ENCODE measurements around the gene SYP.

The SYP gene

GRCh38 chrX:49199906-49200771 lies at the start of gene SYP:
Gene SYP, minus strand, starts transcription at chrX:49200193. Its CDS starts 7 bp downstream, at chrX:49200186.
- in situ Hi-C loops (cut with HindIII; ENCODE audit: low sequenced_read_pairs) = no loop called here

GRCh38 chrX:49249616-49250015 lies 49.6 kb upstream of the SYP start:
- in situ Hi-C loops (cut with HindIII; ENCODE audit: low sequenced_read_pairs) = no loop called here

- in situ Hi-C loops (cut with HindIII; ENCODE audit: low sequenced_read_pairs) = no loop called here
Observed at GRCh38 chrX:49249071-49249470, 49.1 kb upstream of the SYP start.

- in situ Hi-C loops (cut with HindIII; ENCODE audit: low sequenced_read_pairs) = no loop called here
Observed at GRCh38 chrX:49247916-49248811, 48.2 kb upstream of the SYP start.

GRCh38 chrX:49247346-49247745 lies 47.4 kb upstream of the SYP start:
- in situ Hi-C loops (cut with HindIII; ENCODE audit: low sequenced_read_pairs) = no loop called here

- in situ Hi-C loops (cut with HindIII; ENCODE audit: low sequenced_read_pairs) = no loop called here
Observed at GRCh38 chrX:49246541-49246940, 46.5 kb upstream of the SYP start.

GRCh38 chrX:49244207-49244606 lies 44.2 kb upstream of the SYP start:
- in situ Hi-C loops (cut with HindIII; ENCODE audit: low sequenced_read_pairs) = no loop called here

GRCh38 chrX:49243166-49243565 lies 43.2 kb upstream of the SYP start:
- in situ Hi-C loops (cut with HindIII; ENCODE audit: low sequenced_read_pairs) = no loop called here

GRCh38 chrX:49242545-49243066 lies 42.6 kb upstream of the SYP start:
- in situ Hi-C loops (cut with HindIII; ENCODE audit: low sequenced_read_pairs) = no loop called here

GRCh38 chrX:49238735-49239134 lies 38.7 kb upstream of the SYP start:
- in situ Hi-C loops (cut with HindIII; ENCODE audit: low sequenced_read_pairs) = no loop called here

- in situ Hi-C loops (cut with HindIII; ENCODE audit: low sequenced_read_pairs) = no loop called here
Observed at GRCh38 chrX:49237060-49237459, 37.1 kb upstream of the SYP start.

GRCh38 chrX:49233887-49234555 lies 34.0 kb upstream of the SYP start:
- in situ Hi-C loops (cut with HindIII; ENCODE audit: low sequenced_read_pairs) = no loop called here

GRCh38 chrX:49233176-49233575 lies 33.2 kb upstream of the SYP start, which contains the start of gene CACNA1F:
Gene CACNA1F, minus strand, starts transcription at chrX:49233340. Its CDS starts 31 bp downstream, at chrX:49233309.
- in situ Hi-C loops (cut with HindIII; ENCODE audit: low sequenced_read_pairs) = no loop called here

- in situ Hi-C loops (cut with HindIII; ENCODE audit: low sequenced_read_pairs) = no loop called here
Observed at GRCh38 chrX:49232525-49232924, 32.5 kb upstream of the SYP start.

- in situ Hi-C loops (cut with HindIII; ENCODE audit: low sequenced_read_pairs) = no loop called here
Observed at GRCh38 chrX:49231333-49232000, 31.5 kb upstream of the SYP start.

- in situ Hi-C loops (cut with HindIII; ENCODE audit: low sequenced_read_pairs) = no loop called here
Observed at GRCh38 chrX:49230500-49231232, 30.7 kb upstream of the SYP start.

GRCh38 chrX:49228185-49228584 lies 28.2 kb upstream of the SYP start:
- in situ Hi-C loops (cut with HindIII; ENCODE audit: low sequenced_read_pairs) = no loop called here

GRCh38 chrX:49227726-49228125 lies 27.7 kb upstream of the SYP start:
- in situ Hi-C loops (cut with HindIII; ENCODE audit: low sequenced_read_pairs) = no loop called here

GRCh38 chrX:49226946-49227345 lies 27.0 kb upstream of the SYP start:
- in situ Hi-C loops (cut with HindIII; ENCODE audit: low sequenced_read_pairs) = no loop called here

- in situ Hi-C loops (cut with HindIII; ENCODE audit: low sequenced_read_pairs) = no loop called here
Observed at GRCh38 chrX:49225858-49226257, 25.9 kb upstream of the SYP start.

Measured in DLD1 (cell line).